ENCODE measurements around the gene ZNF462. TPM values are rescaled to one million over a fixed set of nuclear protein-coding genes. Genes with fewer than 3 reads are reported as not detected.

ZNF462 gene
- total RNA-seq, 1 donor from 2014 or later = 32.4 TPM

DNA sequence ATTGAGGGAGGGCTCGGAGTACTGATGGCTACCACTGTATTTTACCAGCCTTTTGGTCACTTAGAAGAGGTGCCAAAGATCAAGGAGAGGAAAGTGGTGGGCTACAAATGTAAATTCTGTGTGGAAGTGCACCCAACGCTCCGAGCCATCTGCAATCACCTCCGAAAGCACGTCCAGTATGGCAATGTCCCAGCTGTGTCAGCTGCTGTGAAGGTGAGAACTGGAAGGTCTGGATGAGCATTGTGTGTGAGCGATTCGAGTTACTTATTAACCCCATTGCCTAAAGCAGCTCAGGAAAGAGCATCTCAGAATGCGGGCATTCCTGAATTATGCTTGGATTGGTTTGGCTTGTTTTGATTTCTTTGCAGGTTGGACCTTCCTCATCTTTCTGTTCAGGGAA, 67.5 kb downstream of the ZNF462 start:
- DNase-seq = no peak

DNA sequence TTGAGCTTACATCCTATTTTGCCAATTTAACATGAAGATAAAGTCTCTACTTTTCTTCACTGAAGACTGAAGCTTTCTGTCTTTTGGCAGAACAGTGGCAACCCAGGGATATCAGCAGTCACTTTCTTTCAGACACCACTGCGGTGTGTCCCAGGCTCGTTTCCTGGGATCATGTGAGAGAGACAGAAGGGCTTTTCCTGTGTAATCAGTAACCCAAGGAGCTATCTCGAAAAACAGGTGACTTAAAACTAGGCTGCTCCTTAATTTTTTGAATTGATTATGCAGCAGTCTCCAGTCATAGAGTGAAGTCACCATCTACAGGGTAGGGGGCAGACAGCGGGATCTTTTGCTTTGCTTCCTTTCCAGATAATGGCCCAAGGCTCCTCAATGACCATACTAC, 68.5 kb downstream of the ZNF462 start:
- DNase-seq = no peak

- DNase-seq = no peak
Observed at GRCh38 chr9:106932178-106932577, 69.2 kb downstream of the ZNF462 start.

DNA sequence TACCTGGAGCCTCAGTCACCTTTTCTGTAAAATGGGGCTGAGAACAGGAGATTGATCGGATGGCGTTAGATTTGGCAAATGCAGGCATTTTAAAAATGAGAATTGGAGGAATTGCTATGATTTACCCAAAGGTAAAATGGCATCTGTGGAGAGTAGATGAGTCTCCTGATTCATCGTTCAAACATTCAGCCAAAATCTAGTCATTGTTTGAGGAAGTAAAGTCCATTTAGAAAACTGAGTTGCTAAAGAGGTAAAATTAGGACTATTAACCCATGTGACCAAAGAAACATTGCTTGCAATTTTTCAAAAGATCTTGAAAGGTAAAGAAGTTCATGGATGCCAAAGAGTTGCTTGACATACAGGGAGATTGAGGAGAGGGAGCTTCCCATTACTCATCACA, 69.7 kb downstream of the ZNF462 start:
- DNase-seq = no peak

DNA sequence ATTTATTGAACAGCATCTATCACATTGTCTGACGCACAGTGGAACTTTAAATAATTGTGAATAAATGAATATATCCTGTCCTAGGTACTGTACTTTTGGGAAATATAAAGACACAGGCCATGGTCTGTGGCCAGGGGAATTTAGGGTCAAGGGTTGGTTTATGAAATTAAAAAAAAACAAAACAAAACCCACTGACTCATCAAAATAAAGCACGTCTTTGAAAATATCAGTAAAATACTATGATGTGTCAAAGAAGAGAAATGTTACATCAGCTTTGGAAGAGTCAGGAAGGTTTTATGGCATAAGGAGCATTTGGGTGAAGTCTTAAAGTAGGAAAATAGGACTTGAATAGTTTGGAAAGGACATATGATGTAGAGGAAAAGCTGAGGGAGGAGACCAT, 70.5 kb downstream of the ZNF462 start:
- no peak for DNase-seq

DNA sequence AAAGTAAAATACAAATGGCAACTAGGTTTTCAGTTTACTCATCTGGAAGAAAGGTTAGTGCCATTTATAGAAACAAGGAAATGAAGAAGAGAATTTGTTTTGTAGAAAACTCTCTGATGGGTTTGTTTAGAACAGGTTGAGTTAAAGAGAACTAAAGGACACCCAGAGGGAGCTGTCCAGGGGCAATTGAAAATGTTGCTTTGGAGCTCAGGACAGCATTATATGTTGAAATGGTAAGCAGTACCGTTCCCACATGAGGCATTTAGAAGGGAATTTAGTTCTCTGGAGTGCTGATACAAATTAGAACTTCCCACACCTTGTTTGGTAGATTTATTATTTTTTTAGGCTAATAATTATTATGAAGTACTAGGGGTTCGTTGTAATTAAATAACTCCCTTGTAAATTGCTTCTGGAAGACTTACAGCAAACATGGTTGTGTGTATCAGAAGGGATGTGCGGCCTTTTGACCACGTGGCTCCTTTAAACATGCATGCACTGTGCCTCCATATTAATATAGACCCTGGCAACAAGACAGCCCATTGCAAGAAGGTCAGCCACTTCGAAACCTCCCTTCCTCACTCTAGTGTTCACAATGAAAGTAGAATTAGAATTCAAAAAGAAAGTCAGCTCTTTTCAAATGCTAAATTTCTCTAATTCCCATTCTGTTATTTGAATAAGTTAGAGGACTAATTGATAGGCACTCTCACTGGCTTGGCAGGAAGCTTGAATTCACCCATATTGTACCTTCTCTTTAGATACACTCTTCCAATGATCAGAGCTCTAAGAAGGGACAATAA, 71.7 kb downstream of the ZNF462 start:
- no peak for DNase-seq

- no peak for DNase-seq
Observed at GRCh38 chr9:106936680-106937079, 73.7 kb downstream of the ZNF462 start.

DNA sequence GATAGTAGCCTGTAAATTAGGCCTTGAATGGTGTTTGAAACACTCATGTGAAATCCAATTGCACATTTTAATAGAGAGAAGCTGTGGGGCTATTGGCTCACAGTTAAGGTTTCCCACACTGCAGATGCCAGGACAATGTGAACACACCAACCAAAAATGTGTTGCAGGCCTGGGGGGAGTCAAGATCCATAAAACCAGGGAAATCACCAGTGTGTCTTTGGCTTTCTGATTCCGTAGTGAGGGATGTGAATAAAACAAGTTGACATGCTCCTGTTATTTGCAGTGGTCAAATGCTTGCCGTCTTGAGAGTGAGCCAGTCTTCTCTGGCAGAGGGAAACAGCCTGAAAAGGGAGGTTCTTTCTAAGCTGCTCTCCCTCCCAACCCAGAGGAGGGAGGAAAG, 79.0 kb downstream of the ZNF462 start:
- no peak for DNase-seq

DNA sequence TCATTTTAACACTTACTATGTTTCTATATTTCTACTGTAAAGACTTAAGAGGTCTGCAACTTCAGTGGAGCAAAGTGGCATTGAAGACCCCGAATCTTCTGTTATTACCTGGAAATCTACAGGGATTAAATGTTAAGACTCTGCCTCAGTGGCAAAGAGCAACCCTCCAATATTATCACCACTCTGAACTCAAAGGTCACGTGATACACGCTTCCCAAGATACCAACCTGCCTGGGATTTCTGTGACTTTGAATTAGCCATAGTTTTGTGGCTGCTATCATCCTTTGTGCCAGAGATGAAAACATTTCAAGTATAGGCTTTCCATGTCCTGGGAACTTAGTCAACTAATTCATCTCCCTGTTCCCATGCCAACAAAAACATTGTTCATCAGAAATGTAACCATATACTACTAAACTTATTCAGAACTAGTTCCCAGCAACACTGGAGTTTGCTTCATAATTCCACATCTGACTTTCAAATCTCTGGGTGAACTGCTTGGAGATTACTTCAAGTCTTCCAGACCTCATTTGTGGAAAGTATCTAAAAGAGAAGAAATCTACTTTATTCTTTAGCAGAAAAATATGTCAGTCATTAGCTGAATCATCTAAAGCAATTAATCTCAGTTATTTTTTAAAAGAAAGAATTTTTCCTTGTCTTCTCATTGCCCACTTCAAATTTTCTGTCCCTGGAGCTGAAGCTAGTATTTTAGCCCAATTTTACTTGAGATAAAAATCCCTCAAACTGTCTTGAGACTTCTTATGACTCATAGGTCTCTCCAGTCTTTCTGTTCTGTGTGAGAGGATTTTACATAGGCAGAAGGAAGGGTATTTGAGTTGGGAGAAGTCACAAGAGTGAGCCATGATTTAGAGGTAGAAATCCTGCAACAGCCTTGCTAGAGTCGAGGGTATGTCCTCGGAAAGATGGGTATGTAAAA, 83.0 kb downstream of the ZNF462 start:
- peak; percentile 63 for DNase-seq

- no peak for DNase-seq
Observed at GRCh38 chr9:106947106-106947900, 84.3 kb downstream of the ZNF462 start.

- no peak for DNase-seq
Observed at GRCh38 chr9:106953174-106953573, 90.2 kb downstream of the ZNF462 start.

GRCh38 chr9:106954558-106954957, 91.6 kb downstream of the ZNF462 start:
- DNase-seq = no peak

- no peak for DNase-seq
Observed at GRCh38 chr9:106954974-106955850, 92.2 kb downstream of the ZNF462 start.

- no peak for DNase-seq
Observed at GRCh38 chr9:106956971-106957370, 94.0 kb downstream of the ZNF462 start.

DNA sequence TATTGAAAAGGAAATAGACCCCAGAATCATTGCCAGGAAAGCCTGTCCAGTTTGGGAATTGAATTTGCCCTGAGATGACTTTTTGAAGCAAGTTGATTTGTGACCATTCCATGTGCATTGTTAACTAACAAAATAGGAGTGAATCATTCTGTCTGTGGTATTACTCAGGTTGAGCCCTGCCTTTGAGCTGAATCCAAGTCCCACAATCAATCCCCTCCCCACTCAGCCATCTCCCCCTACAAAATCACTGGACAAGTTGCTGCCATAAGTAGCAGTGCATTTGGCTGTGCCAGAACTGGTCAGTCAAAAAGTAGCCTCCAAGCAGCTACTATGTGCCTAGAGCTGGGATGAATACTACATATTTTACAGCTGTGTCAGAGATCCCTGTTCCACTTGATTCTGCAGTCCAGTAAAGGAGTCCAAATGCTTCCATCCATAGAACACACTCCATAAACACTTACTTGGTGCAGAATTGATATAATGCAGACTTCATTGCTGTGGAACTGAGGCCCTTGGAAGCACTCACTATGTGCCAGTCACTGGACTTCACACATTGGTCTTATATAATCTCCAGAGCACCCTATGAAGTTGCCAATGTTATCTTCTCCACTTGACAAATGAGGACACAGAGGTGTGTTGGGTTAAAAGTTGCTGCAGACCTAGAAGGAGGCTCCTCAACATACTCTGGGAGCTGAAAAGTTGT, 96.1 kb downstream of the ZNF462 start:
- DNase-seq = no peak

DNA sequence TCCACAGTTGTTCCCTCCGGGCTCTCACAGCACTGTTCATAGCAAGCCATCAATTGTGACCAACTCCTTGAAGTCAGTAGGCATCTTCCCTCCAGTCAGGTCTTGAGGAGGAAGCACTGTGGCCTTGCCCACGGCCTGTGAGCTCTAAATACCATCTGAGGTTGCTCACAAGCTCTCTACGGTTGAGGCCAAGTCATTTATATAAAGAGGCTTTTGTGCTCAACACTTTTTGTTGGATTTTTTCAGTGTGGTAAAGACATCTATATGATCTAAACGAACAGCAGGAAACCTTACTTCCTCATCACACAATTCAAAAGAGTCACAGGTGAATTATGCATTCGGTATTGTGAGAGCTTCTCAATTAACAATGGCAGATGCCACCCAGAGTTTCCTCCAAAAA, 97.3 kb downstream of the ZNF462 start:
- no peak for DNase-seq

- no peak for DNase-seq
Observed at GRCh38 chr9:106961623-106962022, 98.7 kb downstream of the ZNF462 start.

DNA sequence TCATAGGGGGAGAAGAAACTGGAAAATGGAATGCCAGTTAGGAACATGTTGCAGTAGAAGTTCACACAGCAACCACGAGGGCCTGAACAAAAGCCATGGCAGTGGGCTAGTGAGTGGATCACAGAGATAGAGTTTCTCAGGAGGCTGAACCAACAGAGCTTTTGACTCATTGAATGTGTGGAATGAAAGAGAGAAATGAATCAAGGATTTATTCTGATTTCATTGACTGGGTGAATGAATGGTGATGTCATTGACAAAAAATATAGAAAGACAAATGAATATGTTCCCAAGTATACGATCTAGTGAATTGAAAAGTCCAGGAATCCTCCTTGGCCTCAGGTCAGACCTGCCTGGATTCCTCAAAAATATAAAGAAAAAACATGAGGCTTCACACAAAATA, 99.2 kb downstream of the ZNF462 start:
- no peak for DNase-seq

DNA sequence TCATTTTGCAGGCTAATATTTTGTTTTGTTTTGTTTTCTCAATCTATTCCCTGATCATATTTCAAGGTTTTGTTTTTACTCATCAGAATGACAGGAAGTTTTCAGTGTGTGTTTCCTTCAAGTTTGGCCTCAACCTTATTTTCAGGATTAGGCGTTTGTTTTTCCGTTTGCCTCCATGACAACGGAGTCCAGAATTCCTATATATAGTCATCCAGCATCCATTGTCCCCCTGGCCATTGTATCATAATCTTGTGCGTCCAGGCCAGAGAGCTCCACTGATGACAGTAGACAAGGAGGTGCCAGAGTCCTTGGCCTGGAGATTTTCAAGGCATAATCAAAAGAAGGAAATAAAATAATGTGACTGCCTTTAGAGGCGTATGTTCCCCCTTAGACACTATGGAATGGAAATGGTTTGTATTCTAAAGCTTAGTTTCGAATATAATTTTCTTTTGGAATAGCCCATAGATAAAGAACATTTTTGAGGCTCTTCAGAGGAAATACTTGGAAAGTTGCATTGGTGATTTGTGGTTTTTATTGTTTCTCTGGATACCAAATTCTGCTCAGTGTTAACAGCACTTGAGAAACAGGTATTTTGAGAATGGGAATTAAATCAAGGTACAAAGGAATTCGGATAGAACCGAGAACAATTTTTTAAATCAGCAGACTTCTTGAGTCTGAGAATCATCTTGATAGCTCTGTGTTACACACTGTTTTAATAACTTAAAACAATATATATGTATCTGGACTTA, 99.8 kb downstream of the ZNF462 start:
- DNase-seq = peak; percentile 68

GRCh38 chr9:106963684-106964083, 100.7 kb downstream of the ZNF462 start:
- no peak for DNase-seq

All from tongue (tissue), 2 donors.